ENCODE data around the gene MTA3.

Gene MTA3

GRCh38 chr2:42733852-42734251 is 165.4 kb downstream of the MTA3 start:
- DNase-seq (ENCODE audit: low read depth in 2 of 2): no peak

DNA sequence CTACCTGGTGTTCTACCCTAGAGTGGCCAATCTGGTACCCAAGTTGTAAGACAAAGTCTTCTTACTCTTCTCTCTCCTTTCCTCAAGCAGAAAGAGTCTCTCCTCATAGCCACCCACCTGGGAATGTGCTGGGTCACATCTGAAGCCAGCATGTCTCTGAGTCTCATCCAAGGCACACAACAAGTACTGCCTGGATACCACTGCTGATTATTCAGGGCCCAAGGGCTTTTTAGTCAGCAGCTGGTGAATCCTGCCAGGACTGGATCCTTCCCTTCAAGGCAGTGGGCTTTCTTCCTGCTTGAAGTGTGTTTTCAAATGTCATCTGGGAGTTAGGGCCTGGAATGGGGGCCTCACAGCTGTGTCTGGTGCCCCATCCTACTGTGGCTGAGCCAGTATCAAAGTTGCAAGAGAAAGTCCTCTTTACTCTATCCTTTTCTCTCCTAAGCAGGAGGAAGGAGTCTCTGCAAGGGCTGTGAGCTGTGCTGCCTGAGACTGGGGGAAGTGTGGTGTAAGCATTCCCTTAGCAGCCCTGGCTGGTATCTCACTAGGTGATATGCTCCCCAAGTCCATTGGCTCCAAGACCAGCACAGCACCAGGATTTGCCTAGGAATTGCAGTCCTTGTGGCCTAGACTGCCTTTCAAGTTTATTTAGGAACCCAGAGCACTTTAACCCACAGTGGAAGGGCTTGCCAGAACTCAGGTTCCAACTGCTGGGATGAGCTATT is 168.3 kb downstream of the MTA3 start:
- no peak for DNase-seq (ENCODE audit: low read depth in 2 of 2)

DNA sequence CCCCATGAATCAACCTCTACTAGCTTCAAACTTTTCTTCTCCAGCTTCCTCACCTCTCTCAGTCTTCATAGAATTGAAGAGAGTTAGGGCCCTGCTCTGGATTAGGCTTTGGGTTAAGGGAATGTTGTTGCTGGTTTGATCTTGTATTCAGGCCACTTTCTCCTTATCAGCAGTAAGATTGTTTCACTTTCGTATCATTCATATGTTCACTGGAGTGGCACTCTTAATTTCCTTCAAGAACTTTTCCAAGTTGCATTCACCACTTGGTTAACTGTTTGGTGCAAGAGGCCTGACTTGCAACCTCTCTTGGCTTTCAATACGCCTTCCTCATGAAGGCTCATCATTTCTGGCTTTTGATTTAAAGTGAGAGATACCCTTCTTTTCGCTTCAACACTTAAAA is 172.7 kb downstream of the MTA3 start:
- no peak for DNase-seq (ENCODE audit: low read depth in 2 of 2)

GRCh38 chr2:42742740-42743658 is 174.6 kb downstream of the MTA3 start:
- no peak for DNase-seq (ENCODE audit: low read depth in 2 of 2)

GRCh38 chr2:42743659-42743990 is 175.2 kb downstream of the MTA3 start:
- no peak for DNase-seq (ENCODE audit: low read depth in 2 of 2)

- DNase-seq (ENCODE audit: low read depth in 2 of 2): no peak
Observed at GRCh38 chr2:42744545-42745082, 176.2 kb downstream of the MTA3 start.

DNA sequence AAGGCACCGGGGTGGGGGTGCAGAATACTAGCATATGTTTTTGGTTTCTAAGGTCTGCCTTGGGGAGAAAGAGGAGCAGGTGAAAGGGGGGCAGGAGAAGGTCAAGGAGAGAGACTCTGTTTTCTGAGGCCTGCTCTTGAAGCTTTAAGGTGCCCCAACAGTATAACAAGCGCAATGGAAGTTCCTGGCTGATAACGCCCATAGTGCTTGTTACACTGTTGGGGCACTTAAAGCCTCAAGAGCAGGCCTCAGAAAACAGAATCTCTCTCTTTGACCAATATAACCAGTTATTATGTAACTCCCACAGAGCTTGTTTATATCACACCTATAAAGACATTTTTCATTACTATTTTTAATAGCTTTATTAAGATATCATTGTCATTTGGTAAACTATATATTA is 179.0 kb downstream of the MTA3 start:
- no peak for DNase-seq (ENCODE audit: low read depth in 2 of 2)

DNA sequence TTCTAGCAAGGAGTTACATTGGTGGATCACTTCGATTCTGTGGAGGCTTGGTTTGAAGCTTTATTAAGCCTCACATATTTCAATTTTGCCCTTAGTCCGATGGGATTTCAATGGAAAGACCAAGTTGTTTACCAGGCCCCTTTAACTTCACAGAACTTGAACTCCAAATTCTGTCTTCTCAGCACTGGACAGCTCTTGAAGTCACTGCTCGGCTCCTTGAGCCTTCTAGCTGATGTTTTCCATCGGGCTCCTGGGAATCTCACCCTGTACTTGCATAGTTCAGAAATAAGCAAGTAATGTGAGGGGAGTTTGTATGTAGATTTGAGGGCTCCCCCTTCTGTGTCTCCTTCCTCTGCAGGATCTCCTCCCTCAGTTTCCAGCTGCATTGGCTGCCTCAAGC is 180.4 kb downstream of the MTA3 start:
- no peak for DNase-seq (ENCODE audit: low read depth in 2 of 2)

- no peak for DNase-seq (ENCODE audit: low read depth in 2 of 2)
Observed at GRCh38 chr2:42752314-42752713, 183.9 kb downstream of the MTA3 start.

- no peak for DNase-seq (ENCODE audit: low read depth in 2 of 2)
Observed at GRCh38 chr2:42752816-42753813, 184.7 kb downstream of the MTA3 start.

DNA sequence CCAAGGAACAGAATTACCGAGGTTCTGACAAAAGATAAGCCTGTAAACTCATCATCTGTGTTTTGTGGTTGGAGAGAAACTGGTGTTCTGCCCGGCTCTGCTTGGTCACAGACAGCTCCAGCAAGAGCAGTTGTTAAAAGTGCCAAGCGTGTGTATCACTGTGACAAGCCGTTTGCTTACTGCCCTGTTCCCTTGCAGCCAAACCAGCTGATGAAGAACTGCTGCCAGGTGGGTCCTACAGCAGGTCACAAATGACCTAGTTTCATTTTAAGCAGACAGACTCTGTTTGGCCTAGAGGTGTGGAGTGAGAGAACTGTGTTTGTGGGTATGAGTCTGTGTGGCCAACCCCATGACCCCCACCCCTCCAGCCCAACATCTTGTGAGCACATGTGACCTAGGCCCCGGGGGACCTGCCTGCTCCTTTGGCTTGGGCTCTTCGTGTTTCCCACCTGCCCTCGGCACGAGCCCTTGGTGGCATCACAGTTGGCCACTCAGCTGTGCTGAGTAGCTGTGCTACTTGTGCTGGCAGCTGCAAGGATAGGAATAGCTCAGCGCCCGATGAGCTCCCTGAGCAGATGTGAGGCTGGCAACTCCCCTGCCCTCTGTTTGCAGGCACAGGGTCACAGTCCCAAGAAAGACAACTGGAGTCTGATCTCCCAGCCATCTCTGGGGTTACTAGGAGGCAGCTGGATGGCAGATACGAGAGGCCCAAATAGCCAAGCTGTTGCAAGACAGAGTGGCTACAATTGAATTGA is 185.8 kb downstream of the MTA3 start:
- DNase-seq (ENCODE audit: low read depth in 2 of 2): no peak

DNA sequence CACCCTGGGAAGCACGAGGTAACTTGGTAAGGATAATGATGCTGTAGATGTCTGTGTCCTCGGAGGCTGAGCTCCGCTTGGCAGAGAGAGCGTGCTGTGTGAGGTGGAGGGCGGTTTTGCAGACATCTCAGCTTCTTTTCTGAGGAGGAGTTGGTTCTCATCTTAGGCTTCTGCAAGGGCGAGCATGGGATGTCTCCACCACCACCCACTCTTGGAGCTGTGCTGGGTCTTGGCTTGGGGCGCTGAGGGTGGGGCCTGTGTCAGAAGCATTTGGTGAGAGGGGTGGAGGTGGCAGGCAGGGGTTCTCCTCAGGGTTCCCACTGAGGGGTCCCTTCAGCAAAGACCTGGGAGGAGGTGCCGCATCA is 186.3 kb downstream of the MTA3 start:
- no peak for DNase-seq (ENCODE audit: low read depth in 2 of 2)

GRCh38 chr2:42755191-42755880 is 186.9 kb downstream of the MTA3 start:
- DNase-seq (ENCODE audit: low read depth in 2 of 2): no peak

DNA sequence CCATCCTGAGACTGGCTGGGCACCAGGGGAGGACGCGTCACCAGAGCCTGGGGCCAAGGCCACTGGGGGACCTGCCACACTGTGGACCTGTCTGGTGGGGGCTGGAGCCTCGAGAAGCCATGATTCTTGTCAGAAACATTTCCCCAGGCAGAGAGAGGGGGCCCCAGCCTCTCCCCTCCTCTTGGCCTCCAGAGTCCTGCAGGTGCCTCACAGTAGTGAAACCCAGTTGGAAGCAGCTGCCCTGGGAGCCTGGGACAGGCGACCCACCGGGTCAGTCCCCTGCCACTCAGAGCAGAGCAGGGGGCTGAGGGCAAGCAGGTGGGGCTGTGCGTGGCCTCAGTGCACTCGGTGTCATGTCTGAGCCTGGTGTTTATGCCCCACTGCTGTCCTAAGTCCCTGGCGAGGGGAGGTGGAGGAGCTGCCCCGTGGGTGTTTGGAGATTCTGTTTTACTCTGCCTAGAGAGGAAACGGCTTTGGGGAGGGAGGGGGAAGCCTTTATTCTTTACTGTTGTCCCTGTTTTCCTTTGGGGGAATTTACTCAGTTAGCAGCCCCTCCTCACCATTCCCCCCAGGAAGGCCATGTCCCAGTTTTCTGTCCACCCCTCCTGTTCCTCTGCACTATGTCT is 187.8 kb downstream of the MTA3 start:
- no peak for DNase-seq (ENCODE audit: low read depth in 2 of 2)

- no peak for DNase-seq (ENCODE audit: low read depth in 2 of 2)
Observed at GRCh38 chr2:42756966-42757513, 188.6 kb downstream of the MTA3 start.

DNA sequence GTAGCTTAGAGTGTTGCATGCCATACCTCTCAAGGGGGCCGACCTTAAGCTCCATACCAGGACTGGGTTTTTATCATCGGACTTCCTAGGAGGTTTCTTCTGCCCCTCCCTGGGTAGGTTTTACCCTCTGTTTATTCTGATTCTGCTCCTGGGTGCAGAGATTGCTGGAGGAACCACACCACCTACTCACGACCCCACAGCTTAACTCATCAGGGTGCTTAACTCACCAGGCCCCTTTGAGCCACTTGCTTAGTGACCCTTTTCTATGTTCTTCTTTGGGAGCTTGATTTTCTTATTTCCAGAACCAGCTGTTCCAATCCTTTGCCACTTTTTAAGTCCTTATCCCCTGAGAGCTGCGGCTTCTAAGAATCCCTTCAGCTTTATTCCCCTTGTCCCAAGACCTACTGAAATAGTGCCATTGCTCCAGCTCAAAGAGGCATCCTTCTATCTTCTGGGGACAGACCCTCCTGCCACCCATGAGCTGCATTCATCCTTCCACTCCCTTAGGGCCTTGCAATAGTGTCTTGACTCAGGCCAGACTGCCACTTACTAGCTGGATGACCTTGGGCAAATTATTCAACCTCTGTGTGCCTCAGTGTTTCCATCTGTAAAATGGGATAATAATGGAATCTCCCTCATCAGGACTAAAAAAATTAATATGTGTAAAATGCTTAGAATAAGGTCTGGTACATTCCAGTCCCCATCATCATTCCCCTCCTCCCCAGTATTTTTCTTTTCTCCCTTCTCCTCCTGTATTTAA is 189.7 kb downstream of the MTA3 start:
- no peak for DNase-seq (ENCODE audit: low read depth in 2 of 2)

DNA sequence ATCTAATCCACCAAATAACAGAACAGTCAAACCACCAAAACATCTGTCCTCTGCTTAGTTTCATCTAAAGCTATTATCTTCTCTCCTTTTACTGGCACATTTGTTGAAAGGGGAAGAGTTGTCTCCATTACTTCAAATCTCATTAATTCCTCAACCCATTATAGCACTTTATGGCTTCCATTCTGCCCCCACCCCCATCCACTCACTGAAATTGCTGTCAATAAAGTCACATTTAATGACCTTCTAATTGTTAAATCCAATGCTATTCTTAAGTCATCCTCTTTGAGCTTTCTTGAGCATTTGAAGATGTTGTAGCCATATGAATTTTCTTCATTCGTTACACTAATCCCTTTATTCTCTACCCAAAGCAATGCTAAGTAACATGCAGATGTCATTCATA is 190.3 kb downstream of the MTA3 start:
- DNase-seq (ENCODE audit: low read depth in 2 of 2): no peak

GRCh38 chr2:42761554-42761953 is 193.1 kb downstream of the MTA3 start:
- DNase-seq (ENCODE audit: low read depth in 2 of 2): no peak

DNA sequence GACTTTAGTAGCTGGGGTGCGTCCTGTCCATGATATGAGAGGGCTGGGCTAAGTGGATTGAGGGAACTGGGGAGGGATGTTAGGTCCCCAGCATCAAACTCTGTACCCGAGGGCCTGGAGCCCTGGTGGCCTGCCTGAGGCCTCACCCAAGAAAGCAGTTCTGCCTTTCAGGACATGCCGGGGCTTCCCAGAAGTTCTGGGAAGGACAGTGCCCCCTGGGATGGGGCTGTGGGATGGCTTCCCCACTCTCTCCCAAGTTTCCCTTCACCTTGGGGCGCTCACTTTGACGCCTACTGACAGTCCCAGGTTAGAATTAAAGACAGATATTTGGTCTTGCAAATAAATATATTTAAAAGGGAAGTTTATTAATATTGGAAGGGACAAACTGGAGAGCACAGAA is 193.7 kb downstream of the MTA3 start:
- DNase-seq (ENCODE audit: low read depth in 2 of 2): no peak

All from stimulated activated CD4-positive, alpha-beta T cell treated with anti-CD3 and anti-CD28 coated beads, Interleukin-12 subunit alpha, Interleukin-12 subunit beta, amount 100 ng/mL, for 24 hours (primary cell).